Mesendoderm (in vitro differentiated cells): ENCODE results near the gene ELANE.
A peak's percentile ranks its signal among the peaks of the same experiment; 100 is the strongest.
"Not testable (repeated sequence)": the region's sequence is repeated elsewhere in the genome, so short reads cannot be mapped to it uniquely, and the experiment has no call there.

ENCODE experiments used
- DNase-seq: peaks from one replicate; pipeline ENCODE4 v3.0.0; 2013
- H2AK5ac ChIP-seq: 2 replicates; pipeline ENCODE4 v1.6.1; 2013; ENCODE audit warnings: low read length, inconsistent platforms
- H2BK120ac ChIP-seq: 2 replicates; pipeline ENCODE4 v1.6.1; 2013; ENCODE audit warnings: low read depth, mild to moderate bottlenecking, low read length, moderate library complexity, mixed read lengths
- H2BK15ac ChIP-seq: replicated peaks from 2 replicates; pipeline ENCODE4 v1.6.1; 2013; ENCODE audit warnings: low read depth, mild to moderate bottlenecking, moderate library complexity
- H2BK5ac ChIP-seq: 2 replicates; pipeline ENCODE4 v1.6.1; 2013; ENCODE audit warnings: low read length, inconsistent platforms
- H3K18ac ChIP-seq: 2 replicates; pipeline ENCODE4 v1.6.1; 2013; ENCODE audit warnings: mild to moderate bottlenecking, low read length, mixed read lengths
- H3K23ac ChIP-seq: one replicate; pipeline ENCODE4 v1.6.1; 2013; ENCODE audit warnings: low read length
- H3K27ac ChIP-seq: 2 replicates; pipeline ENCODE4 v1.5.1; 2013; ENCODE audit warnings: low read depth, mild to moderate bottlenecking, inconsistent platforms, low read length, moderate library complexity
- H3K27me3 ChIP-seq: 2 replicates; pipeline ENCODE4 v1.6.1; 2013; ENCODE audit warnings: low read length, control low read depth, mild to moderate bottlenecking, inconsistent platforms; ENCODE audit not compliant: insufficient read depth, poor library complexity
- H3K36me3 ChIP-seq: 2 replicates; pipeline ENCODE4 v1.6.1; 2013; ENCODE audit warnings: low read length, inconsistent platforms; ENCODE audit not compliant: control insufficient read depth, insufficient read depth
- H3K4ac ChIP-seq: one replicate; pipeline ENCODE4 v1.6.1; 2013; ENCODE audit warnings: low read depth, mild to moderate bottlenecking, low read length, moderate library complexity
- H3K4me1 ChIP-seq: 2 replicates; pipeline ENCODE4 v1.6.1; 2013; ENCODE audit warnings: low read depth, low read length, inconsistent platforms; ENCODE audit not compliant: control insufficient read depth
- H3K4me2 ChIP-seq: 2 replicates; pipeline ENCODE4 v1.6.1; 2013; ENCODE audit warnings: low read length
- H3K4me3 ChIP-seq: 2 replicates; pipeline ENCODE4 v1.5.1; 2013; ENCODE audit warnings: mild to moderate bottlenecking, low read length
- H3K56ac ChIP-seq: one replicate; pipeline ENCODE4 v1.6.1; 2013; ENCODE audit warnings: low read length
- H3K79me1 ChIP-seq: 2 replicates; pipeline ENCODE4 v1.6.1; 2013; ENCODE audit warnings: low read length, inconsistent platforms
- H3K79me2 ChIP-seq: 2 replicates; pipeline ENCODE4 v1.6.1; 2013; ENCODE audit warnings: mild to moderate bottlenecking, low read length; ENCODE audit not compliant: control insufficient read depth, insufficient read depth
- H3K9ac ChIP-seq: 2 replicates; pipeline ENCODE4 v1.6.1; 2013; ENCODE audit warnings: low read length, inconsistent platforms
- H4K5ac ChIP-seq: one replicate; pipeline ENCODE4 v1.6.1; 2013; ENCODE audit warnings: low read length
- H4K8ac ChIP-seq: one replicate; pipeline ENCODE4 v1.6.1; 2013; ENCODE audit warnings: low read depth, mild to moderate bottlenecking, control low read depth, low read length, moderate library complexity
- WGBS: extraction: QIAGEN DNeasy Blood & Tissue Kit; methylation state at CpG from one replicate; pipeline ENCODE4 v1.1.7; 2013; ENCODE audit warnings: low lambda C conversion rate, missing lambda C conversion rate; ENCODE audit not compliant: insufficient coverage; ENCODE audit errors: extremely low coverage; 5-methylcytosine and 5-hydroxymethylcytosine counted together

The ELANE gene

DNA sequence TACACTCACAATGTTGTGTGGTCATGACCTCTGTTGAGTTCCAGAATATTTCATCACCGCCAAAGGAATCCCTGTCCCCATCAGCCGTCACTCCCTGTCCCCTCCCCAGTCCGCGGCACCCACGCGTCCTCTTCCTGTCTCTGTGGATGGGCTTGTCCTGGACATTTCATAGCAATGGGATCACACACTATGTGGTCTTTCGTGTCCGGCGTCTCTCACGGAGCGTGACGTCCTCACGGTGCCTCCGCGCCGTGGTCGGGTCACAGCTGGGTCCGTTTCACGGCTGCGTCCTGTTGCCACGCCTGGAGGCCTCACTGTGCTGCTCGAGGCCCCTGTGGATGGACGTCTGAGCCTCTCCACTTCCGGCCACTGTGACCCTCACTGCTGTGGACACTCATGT lies 17.9 kb upstream of the ELANE start:
- Histone ChIP-seq H3K18ac (no peak overlapping the region), H3K23ac (no peak overlapping the region), H3K4ac (no peak overlapping the region), H4K8ac (no peak overlapping the region), H2BK5ac (no peak overlapping the region), H3K4me3 (no peak overlapping the region), H3K36me3 (no peaks in the 10 kb centered on the region), H4K5ac (no peak overlapping the region), H3K56ac (no peak overlapping the region), H3K27ac (no peak overlapping the region), H3K4me1 (no peaks in the 10 kb centered on the region), H2BK120ac (no peak overlapping the region), H3K79me2 (no peaks in the 10 kb centered on the region), H3K79me1 (no peaks in the 10 kb centered on the region), H2BK15ac (no peak overlapping the region), H3K27me3 (no peaks in the 10 kb centered on the region), H3K9ac (no peak overlapping the region), H2AK5ac (no peak overlapping the region), H3K4me2 (no peak overlapping the region)
- WGBS = no CpG with 5 or more reads among the region's 24 CpGs
- no peak for DNase-seq

DNA sequence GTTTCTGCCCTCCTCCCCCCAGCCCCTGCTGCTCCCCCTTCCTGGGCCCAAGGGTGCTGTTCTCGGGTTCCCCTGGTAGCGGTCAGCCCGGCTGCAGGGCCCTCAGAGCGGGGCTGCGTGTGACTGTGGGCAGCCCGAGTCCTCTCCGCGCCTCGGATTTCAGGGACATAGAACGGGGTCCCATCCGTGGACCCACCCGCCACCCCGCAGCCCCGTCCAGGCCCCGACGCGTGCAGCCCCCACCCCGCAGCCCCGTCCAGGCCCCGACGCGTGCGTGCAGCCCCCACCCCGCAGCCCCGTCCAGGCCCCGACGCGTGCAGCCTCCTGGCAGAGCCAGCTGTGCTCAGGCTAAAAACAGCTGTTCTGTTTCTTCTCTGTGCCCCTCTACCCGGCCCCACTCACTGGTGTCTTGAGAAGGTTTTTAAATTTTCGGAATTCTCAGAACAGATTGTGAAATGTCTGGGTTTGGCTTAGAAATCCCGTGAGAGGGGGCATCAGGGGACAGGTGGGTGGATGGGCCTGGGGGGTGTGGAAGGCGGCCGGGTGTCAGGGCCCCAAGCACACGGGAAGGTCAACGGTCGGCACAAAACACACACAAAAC lies 16.8 kb upstream of the ELANE start:
- Histone ChIP-seq H4K5ac (no peak overlapping the region), H3K27ac (no peak overlapping the region), H3K27me3 (no peaks in the 10 kb centered on the region), H2AK5ac (no peak overlapping the region), H4K8ac (no peak overlapping the region), H3K36me3 (no peaks in the 10 kb centered on the region), H2BK5ac (no peak overlapping the region), H2BK120ac (no peak overlapping the region), H3K4me2 (no peak overlapping the region), H3K23ac (no peak overlapping the region), H2BK15ac (no peak overlapping the region), H3K56ac (no peak overlapping the region), H3K4me3 (no peak overlapping the region), H3K18ac (no peak overlapping the region), H3K4ac (no peak overlapping the region), H3K9ac (no peak overlapping the region), H3K79me2 (no peaks in the 10 kb centered on the region), H3K79me1 (no peaks in the 10 kb centered on the region), H3K4me1 (no peaks in the 10 kb centered on the region)
- WGBS = no CpG with 5 or more reads among the region's 36 CpGs
- no peak for DNase-seq

DNA sequence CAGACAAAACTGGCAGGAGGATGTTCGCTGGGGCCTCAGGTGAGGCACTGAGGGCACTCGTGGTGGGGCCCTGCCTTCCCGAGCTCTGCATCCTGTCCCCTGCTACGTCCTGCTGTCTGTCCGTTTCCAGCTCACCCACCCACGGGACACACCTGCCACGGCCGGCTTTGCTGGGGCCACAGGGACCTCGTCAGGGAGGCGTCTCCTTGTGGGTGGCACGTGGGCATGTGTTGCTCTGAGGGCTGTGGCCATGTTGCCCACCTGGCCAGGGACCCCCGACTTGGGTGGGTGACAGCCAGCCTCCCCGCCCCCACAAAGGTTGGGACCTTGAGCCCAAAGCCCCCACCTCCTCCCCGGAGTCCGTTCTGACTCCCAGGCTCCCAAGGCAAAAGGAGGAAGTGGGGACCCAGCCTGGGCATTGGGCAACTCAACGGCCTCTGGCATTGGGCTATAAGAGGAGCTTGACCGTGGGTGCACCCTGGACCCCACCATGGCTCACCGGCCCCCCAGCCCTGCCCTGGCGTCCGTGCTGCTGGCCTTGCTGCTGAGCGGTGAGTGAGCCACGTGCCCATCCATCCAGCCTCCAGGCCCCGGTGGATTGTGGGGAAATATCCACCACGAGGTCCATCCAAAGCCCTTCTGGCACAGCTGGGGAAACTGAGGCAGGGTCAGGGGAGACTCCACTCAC lies 11.4 kb upstream of the ELANE start, which contains the start of gene PRTN3:
Gene PRTN3, plus strand, starts transcription at position 481 of the 688 bp plus-strand sequence. Its CDS starts 10 bp downstream, at position 491.
- no peaks in the 10 kb centered on the region for H3K36me3 ChIP-seq

GRCh38 chr19:842802-843179 lies 9.3 kb upstream of the ELANE start:
- not testable (repeated sequence) for H3K56ac ChIP-seq, H3K27me3 ChIP-seq

More for the DNA sequence above, 11.4 kb upstream of the ELANE start, which contains the start of gene PRTN3:
- H3K18ac ChIP-seq = no peak within 1 kb of the TSS
- H2BK5ac ChIP-seq = no peak within 1 kb of the TSS
- H2AK5ac ChIP-seq = no peak within 1 kb of the TSS
- H4K8ac ChIP-seq = no peak within 1 kb of the TSS
- H3K27me3 ChIP-seq = peaks cover 9% of the 10 kb centered on the region
- H3K4me3 ChIP-seq = no peak within 1 kb of the TSS
- no peak within 1 kb of the TSS for H4K5ac ChIP-seq
- no peak within 1 kb of the TSS for H3K23ac ChIP-seq
- H3K9ac ChIP-seq = no peak within 1 kb of the TSS
- no peaks in the 10 kb centered on the region for H3K79me2 ChIP-seq
- no peak within 1 kb of the TSS for H2BK15ac ChIP-seq
- no peaks in the 10 kb centered on the region for H3K79me1 ChIP-seq
- H3K27ac ChIP-seq = no peak within 1 kb of the TSS
- WGBS = no CpG with 5 or more reads among the region's 24 CpGs
- no peaks in the 10 kb centered on the region for H3K4me1 ChIP-seq
- DNase-seq = no peak
- no peak within 1 kb of the TSS for H3K56ac ChIP-seq
- H2BK120ac ChIP-seq = no peak within 1 kb of the TSS
- no peak within 1 kb of the TSS for H3K4me2 ChIP-seq
- H3K4ac ChIP-seq = no peak within 1 kb of the TSS

DNA sequence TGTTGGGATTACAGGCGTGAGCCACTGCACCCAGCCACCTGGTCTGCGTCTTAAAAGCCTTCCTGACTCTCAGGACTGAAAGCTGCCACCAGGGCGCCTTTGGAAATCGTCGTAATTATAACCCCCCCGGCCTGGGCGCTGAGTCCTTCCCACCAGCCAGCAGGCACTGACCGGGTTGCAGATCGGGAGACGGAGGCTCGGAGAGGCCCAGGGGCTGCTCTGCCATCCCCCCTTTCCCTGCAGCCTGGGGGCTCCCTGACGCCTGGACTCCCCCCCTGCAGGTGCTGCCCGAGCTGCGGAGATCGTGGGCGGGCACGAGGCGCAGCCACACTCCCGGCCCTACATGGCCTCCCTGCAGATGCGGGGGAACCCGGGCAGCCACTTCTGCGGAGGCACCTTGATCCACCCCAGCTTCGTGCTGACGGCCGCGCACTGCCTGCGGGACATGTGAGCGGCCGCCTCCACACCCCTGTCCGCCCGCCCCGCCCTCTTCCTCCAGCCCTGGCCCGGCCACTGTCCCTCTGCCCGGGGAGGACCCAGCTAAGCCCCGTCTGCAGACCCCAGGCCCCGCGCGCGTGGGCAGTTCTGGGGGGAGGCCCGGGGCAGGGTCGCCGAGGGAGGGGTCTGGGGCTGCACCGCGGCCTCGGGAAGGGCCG lies 8.8 kb upstream of the ELANE start:
- Histone ChIP-seq H3K4me2 (no peak overlapping the region), H3K79me1 (no peaks in the 10 kb centered on the region), H2BK15ac (no peak overlapping the region), H3K4me1 (no peaks in the 10 kb centered on the region), H2BK120ac (no peak overlapping the region), H3K36me3 (no peaks in the 10 kb centered on the region), H3K27me3 (peaks cover 9% of the 10 kb centered on the region), H3K9ac (no peak overlapping the region), H4K5ac (no peak overlapping the region), H3K56ac (no peak overlapping the region), H3K4me3 (no peak overlapping the region), H3K27ac (no peak overlapping the region), H3K4ac (no peak overlapping the region), H3K23ac (no peak overlapping the region), H3K18ac (no peak overlapping the region), H2AK5ac (no peak overlapping the region), H4K8ac (no peak overlapping the region), H3K79me2 (no peaks in the 10 kb centered on the region), H2BK5ac (no peak overlapping the region)
- peak; percentile 51 for DNase-seq
- WGBS = no CpG with 5 or more reads among the region's 46 CpGs

More at GRCh38 chr19:842802-843179, 9.3 kb upstream of the ELANE start:
- no CpG with 5 or more reads among the region's 7 CpGs for WGBS
- not testable (repeated sequence) for H3K23ac ChIP-seq, H3K27ac ChIP-seq, H2BK120ac ChIP-seq, H3K79me1 ChIP-seq, H3K9ac ChIP-seq, H4K5ac ChIP-seq, H3K36me3 ChIP-seq, H3K4ac ChIP-seq, DNase-seq, H2AK5ac ChIP-seq, H3K4me2 ChIP-seq, H3K4me3 ChIP-seq, H3K79me2 ChIP-seq, H3K4me1 ChIP-seq, H2BK5ac ChIP-seq, H4K8ac ChIP-seq, H3K18ac ChIP-seq, H2BK15ac ChIP-seq
